ENCODE measurements around the gene CHFR.
"Not testable (repeated sequence)": the region's sequence is repeated elsewhere in the genome, so short reads cannot be mapped to it uniquely, and the experiment has no call there.

Gene CHFR

GRCh38 chr12:132848521-132848920 lies 38.9 kb downstream of the CHFR start:
- DNase-seq, result no peak
- Histone ChIP-seq H3K4me3 (ENCODE audit: low read depth, low read length) (no peak overlapping the region), H3K27ac (no peak overlapping the region), H3K27me3 (replicated peaks) (no peaks in the 10 kb centered on the region), H3K36me3 (replicated peaks) (peaks cover 83% of the 10 kb centered on the region)
- no peak for TF ChIP-seq CTCF (IDR thresholded peaks at IDR 0.05; ENCODE audit: low read depth, low read length, missing control alignments)
- in situ Hi-C loops (cut with HindIII; ENCODE audit: low pct_ligation_motif_present, low sequenced_read_pairs), result no loop called here

- no peak for DNase-seq
- Histone ChIP-seq H3K36me3 (replicated peaks) (peaks cover 82% of the 10 kb centered on the region), H3K4me3 (ENCODE audit: low read depth, low read length) (no peak overlapping the region), H3K27ac (no peak overlapping the region), H3K27me3 (replicated peaks) (no peaks in the 10 kb centered on the region)
- in situ Hi-C loops (cut with HindIII; ENCODE audit: low pct_ligation_motif_present, low sequenced_read_pairs), result no loop called here
- TF ChIP-seq CTCF (IDR thresholded peaks at IDR 0.05; ENCODE audit: low read depth, low read length, missing control alignments), result no peak
Measured at GRCh38 chr12:132847363-132848356, 39.7 kb downstream of the CHFR start.

- DNase-seq; H3K27ac ChIP-seq; H3K4me3 ChIP-seq (ENCODE audit: low read depth, low read length); in situ Hi-C loops (cut with HindIII; ENCODE audit: low pct_ligation_motif_present, low sequenced_read_pairs); H3K27me3 ChIP-seq (replicated peaks): not testable (repeated sequence)
- H3K36me3 ChIP-seq (replicated peaks), result peaks cover 82% of the 10 kb centered on the region
Measured at GRCh38 chr12:132844681-132845080, 42.7 kb downstream of the CHFR start.

GRCh38 chr12:132842449-132843045 lies 44.9 kb downstream of the CHFR start:
- Histone ChIP-seq H3K27me3 (replicated peaks) (no peaks in the 10 kb centered on the region), H3K4me3 (ENCODE audit: low read depth, low read length) (no peak overlapping the region), H3K36me3 (replicated peaks) (peaks cover 81% of the 10 kb centered on the region), H3K27ac (no peak overlapping the region)
- TF ChIP-seq CTCF (IDR thresholded peaks at IDR 0.05; ENCODE audit: low read depth, low read length, missing control alignments), result no peak
- in situ Hi-C loops (cut with HindIII; ENCODE audit: low pct_ligation_motif_present, low sequenced_read_pairs), result no loop called here
- DNase-seq, result no peak

- DNase-seq, result no peak
- Histone ChIP-seq H3K27me3 (replicated peaks) (no peaks in the 10 kb centered on the region), H3K36me3 (replicated peaks) (peaks cover 69% of the 10 kb centered on the region), H3K27ac (no peak overlapping the region), H3K4me3 (ENCODE audit: low read depth, low read length) (no peak overlapping the region)
- in situ Hi-C loops (cut with HindIII; ENCODE audit: low pct_ligation_motif_present, low sequenced_read_pairs), result no loop called here
- no peak for TF ChIP-seq CTCF (IDR thresholded peaks at IDR 0.05; ENCODE audit: low read depth, low read length, missing control alignments)
Measured at GRCh38 chr12:132841151-132841550, 46.3 kb downstream of the CHFR start.

GRCh38 chr12:132840536-132840935 lies 46.9 kb downstream of the CHFR start:
- Histone ChIP-seq H3K36me3 (replicated peaks) (peaks cover 63% of the 10 kb centered on the region), H3K27ac (no peak overlapping the region), H3K27me3 (replicated peaks) (no peaks in the 10 kb centered on the region), H3K4me3 (ENCODE audit: low read depth, low read length) (no peak overlapping the region)
- no peak for DNase-seq
- in situ Hi-C loops (cut with HindIII; ENCODE audit: low pct_ligation_motif_present, low sequenced_read_pairs), result no loop called here
- no peak for TF ChIP-seq CTCF (IDR thresholded peaks at IDR 0.05; ENCODE audit: low read depth, low read length, missing control alignments)

All from brain microvascular endothelial cell (primary cell).